CD4-positive, alpha-beta T cell (primary cell): ENCODE results near the gene COA7. TPM values are rescaled to one million over a fixed set of nuclear protein-coding genes. Genes with fewer than 3 reads are reported as not detected.

Experiments used
- ATAC-seq: fragments of 200-7000 bp; cut with Tn5 transposase; one replicate; pipeline ENCODE4 v1.10.0; 2022; ENCODE audit warnings: mild to moderate bottlenecking; ENCODE audit not compliant: poor library complexity
- CTCF ChIA-PET: fragments of 350-600 bp; sonication (Branson Sonifier 250); formaldehyde crosslinking; loops from one replicate; lab custom pipeline; 2021; ENCODE audit warnings: antibody characterized with exemption, inconsistent platforms; lab: Charles Lee
- POLR2A ChIA-PET: fragments of 350-600 bp; sonication (Branson Sonifier 250); formaldehyde crosslinking; loops from one replicate; lab custom pipeline; 2021; ENCODE audit warnings: antibody characterized with exemption, inconsistent platforms; lab: Charles Lee
- DNase-seq, 14 experiments: peaks; one replicate each; pipeline ENCODE4 v3.0.0-alpha.2; 2013 to 2020; ENCODE audit warnings: mixed read lengths in 2 of 14
- H3K27ac ChIP-seq, 2 donors: one replicate each; pipeline versions ENCODE4 v1.5.1 to v1.7.0; 2013; ENCODE audit warnings: low read length in 2 of 2, low read depth in 1 of 2, mild to moderate bottlenecking in 1 of 2
- H3K27me3 ChIP-seq, 2 experiments: 1 replicate in 1 of 2; 2 replicates in 1 of 2; pipeline versions ENCODE4 v1.6.1 to v1.7.0; 2013; ENCODE audit warnings: low read length in 2 of 2, control low read depth in 1 of 2, mild to moderate bottlenecking in 1 of 2, moderate library complexity in 1 of 2; ENCODE audit not compliant: insufficient read depth in 2 of 2, control insufficient read depth in 1 of 2
- H3K36me3 ChIP-seq: one replicate; pipeline ENCODE4 v1.6.1; 2013; ENCODE audit warnings: low read length, control low read depth; ENCODE audit not compliant: insufficient read depth
- H3K4me1 ChIP-seq: one replicate; pipeline ENCODE4 v1.6.1; 2013; ENCODE audit warnings: low read length, control low read depth; ENCODE audit not compliant: insufficient read depth
- H3K4me3 ChIP-seq: one replicate; pipeline ENCODE4 v1.5.1; 2013; ENCODE audit warnings: mild to moderate bottlenecking, low read length, moderate library complexity
- H3K9me3 ChIP-seq, 2 experiments: 1 replicate in 1 of 2; 2 replicates in 1 of 2; pipeline versions ENCODE4 v1.6.1 to v1.7.0; 2013; ENCODE audit warnings: low read length in 2 of 2, mild to moderate bottlenecking in 2 of 2, control low read depth in 1 of 2, moderate library complexity in 1 of 2; ENCODE audit not compliant: control insufficient read depth in 1 of 2, insufficient read depth in 1 of 2
- H3K27ac Mint-ChIP-seq: one replicate; pipeline ENCODE4 v1.8.0; 2020; ENCODE audit warnings: mixed read lengths
- H3K27me3 Mint-ChIP-seq: one replicate; pipeline ENCODE4 v1.8.0; 2021; ENCODE audit warnings: mixed read lengths
- H3K36me3 Mint-ChIP-seq: one replicate; pipeline ENCODE4 v1.8.0; 2021; ENCODE audit warnings: low read depth, mixed read lengths
- H3K4me1 Mint-ChIP-seq: one replicate; pipeline ENCODE4 v1.8.0; 2021; ENCODE audit warnings: low read depth, mixed read lengths
- H3K4me3 Mint-ChIP-seq: one replicate; pipeline ENCODE4 v1.8.0; 2020; ENCODE audit warnings: mild to moderate bottlenecking, mixed read lengths
- H3K9me3 Mint-ChIP-seq: one replicate; pipeline ENCODE4 v1.8.0; 2020; ENCODE audit warnings: mixed read lengths
- intact Hi-C, 2 experiments: fragments of 100-400 bp; cut with DNase I in 1 of 2; cut with micrococcal nuclease in 1 of 2; formaldehyde crosslinking; loops; one replicate each; pipeline versions ENCODE4 v1.15.1 to v1.9.0; 2023 to 2025; cut with DNase I, micrococcal nuclease
- total RNA-seq, 174 experiments: library from RNA in 2 of 174; stranded (reverse) in 2 of 174; gene quantifications; one replicate each; pipeline ENCODE4 v1.2.3 and lab custom pipeline; 2021 to 2026
- TF ChIP-seq, protein P1 (sequence below): fragments of 200-600 bp; IDR thresholded peaks from one replicate; pipeline ENCODE4 v1.8.0; 2022; ENCODE audit warnings: antibody characterized with exemption, mild to moderate bottlenecking

Gene COA7
- total RNA-seq, 2 experiments from 2014 or later, result 0.99 to 1.1 TPM

DNA sequence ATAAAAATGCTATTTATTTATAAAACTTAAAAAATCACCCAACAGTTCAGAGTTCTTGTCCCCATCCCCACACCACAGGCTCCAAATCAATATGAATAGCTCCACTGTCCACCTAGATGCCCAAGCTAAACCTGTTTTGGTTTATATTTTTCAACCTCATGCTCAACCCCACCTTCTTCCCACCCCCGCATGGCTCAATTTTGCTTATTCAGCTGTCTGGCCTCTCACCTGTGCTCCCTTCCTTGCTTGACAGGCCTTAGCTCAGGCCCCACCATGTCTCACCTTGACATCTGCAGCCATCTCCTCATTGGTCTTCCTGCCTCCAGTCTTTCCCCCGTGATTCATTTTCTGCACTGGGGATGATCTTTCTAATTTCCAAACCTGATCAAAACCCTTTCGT is 17.8 kb downstream of the COA7 start:
- Histone ChIP-seq H3K36me3 (peaks cover 9% of the 10 kb centered on the region), H3K27me3 (no peaks in the 10 kb centered on the region), H3K27ac (no peak overlapping the region), H3K4me1 (no peaks in the 10 kb centered on the region), H3K9me3 (no peaks in the 10 kb centered on the region), H3K4me3 (no peak overlapping the region)
- ChIA-PET CTCF (interaction anchor here (0.8 kb wide), 1 partner anchor 11 kb away, joined by 3 read pairs; no protein-coding TSS in a partner anchor), POLR2A (interaction anchor here (1.0 kb wide), 1 partner anchor 126 kb away, joined by 4 read pairs; no protein-coding TSS in a partner anchor)
- no peaks in the 10 kb centered on the region for H3K9me3 Mint-ChIP-seq
- DNase-seq (no peak), ATAC-seq (no peak)
- H3K27me3 Mint-ChIP-seq, result no peaks in the 10 kb centered on the region
- intact Hi-C loops, result loop anchor here (10.0 kb wide), 2 partner anchors 206 to 276 kb away; partner anchors contain the start of genes ORC1 (in 1 of the 2) and PRPF38A (in 1 of the 2)
- peaks cover 2% of the 10 kb centered on the region for H3K4me1 Mint-ChIP-seq
- TF ChIP-seq, protein P1, sequence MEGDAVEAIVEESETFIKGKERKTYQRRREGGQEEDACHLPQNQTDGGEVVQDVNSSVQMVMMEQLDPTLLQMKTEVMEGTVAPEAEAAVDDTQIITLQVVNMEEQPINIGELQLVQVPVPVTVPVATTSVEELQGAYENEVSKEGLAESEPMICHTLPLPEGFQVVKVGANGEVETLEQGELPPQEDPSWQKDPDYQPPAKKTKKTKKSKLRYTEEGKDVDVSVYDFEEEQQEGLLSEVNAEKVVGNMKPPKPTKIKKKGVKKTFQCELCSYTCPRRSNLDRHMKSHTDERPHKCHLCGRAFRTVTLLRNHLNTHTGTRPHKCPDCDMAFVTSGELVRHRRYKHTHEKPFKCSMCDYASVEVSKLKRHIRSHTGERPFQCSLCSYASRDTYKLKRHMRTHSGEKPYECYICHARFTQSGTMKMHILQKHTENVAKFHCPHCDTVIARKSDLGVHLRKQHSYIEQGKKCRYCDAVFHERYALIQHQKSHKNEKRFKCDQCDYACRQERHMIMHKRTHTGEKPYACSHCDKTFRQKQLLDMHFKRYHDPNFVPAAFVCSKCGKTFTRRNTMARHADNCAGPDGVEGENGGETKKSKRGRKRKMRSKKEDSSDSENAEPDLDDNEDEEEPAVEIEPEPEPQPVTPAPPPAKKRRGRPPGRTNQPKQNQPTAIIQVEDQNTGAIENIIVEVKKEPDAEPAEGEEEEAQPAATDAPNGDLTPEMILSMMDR, result no peak
- H3K36me3 Mint-ChIP-seq, result peaks cover 28% of the 10 kb centered on the region
- peak overlapping the region; percentile 16 for H3K27ac Mint-ChIP-seq
- no peak overlapping the region for H3K4me3 Mint-ChIP-seq

DNA sequence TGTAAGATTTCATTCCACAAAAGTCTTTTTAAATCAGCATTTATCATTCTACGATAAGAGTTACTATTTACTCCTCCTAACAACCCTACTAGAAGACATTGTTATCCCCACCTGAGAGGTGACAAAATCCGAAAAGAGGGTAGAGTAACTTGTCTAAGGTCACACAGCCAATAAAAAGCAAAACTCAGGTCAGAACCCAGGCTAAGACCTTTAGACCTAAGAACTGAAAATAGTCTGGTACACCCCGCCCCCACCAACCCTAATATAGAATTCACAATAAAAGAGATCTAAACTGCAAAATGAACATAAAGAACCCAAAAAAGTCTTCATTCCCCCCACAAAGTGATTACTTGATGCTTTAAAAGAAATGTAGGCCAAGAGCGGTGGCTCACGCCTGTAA is 18.6 kb downstream of the COA7 start:
- Mint-ChIP-seq H3K27me3 (no peaks in the 10 kb centered on the region), H3K4me3 (no peak overlapping the region), H3K27ac (no peak overlapping the region), H3K9me3 (no peaks in the 10 kb centered on the region), H3K36me3 (peaks cover 32% of the 10 kb centered on the region), H3K4me1 (no peaks in the 10 kb centered on the region)
- intact Hi-C loops, result no loop called here
- Histone ChIP-seq H3K27ac (no peak overlapping the region), H3K9me3 (no peaks in the 10 kb centered on the region), H3K4me3 (no peak overlapping the region), H3K27me3 (no peaks in the 10 kb centered on the region), H3K36me3 (peaks cover 16% of the 10 kb centered on the region), H3K4me1 (peaks cover 4% of the 10 kb centered on the region)
- DNase-seq (no peak), ATAC-seq (no peak)
- TF ChIP-seq, protein P1, result no peak
- ChIA-PET POLR2A (no interaction called here), CTCF (interaction anchor here (0.7 kb wide), 1 partner anchor 13 kb away, joined by 3 read pairs; no protein-coding TSS in a partner anchor)

DNA sequence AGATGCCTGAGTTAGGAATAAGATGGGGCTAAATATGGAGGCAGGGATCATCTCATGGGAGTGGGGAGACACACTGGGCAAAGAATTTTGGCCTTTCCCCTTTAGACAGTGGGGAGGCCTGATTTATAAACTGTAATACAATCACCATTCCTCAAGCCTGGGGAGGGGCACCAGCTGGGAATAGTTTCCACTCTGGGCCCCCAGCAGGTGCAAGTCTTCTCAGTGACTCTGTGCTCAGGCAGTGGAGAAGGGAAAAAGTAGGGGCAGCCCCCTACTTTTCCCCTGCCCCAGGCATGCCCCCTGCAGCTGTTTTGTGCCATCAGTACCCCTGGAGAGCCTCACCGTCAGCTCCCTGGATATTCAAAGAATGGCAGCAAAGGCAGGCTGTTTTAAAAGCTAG is 19.1 kb downstream of the COA7 start:
- H3K4me1 Mint-ChIP-seq, result no peaks in the 10 kb centered on the region
- H3K27me3 ChIP-seq, result no peaks in the 10 kb centered on the region
- ATAC-seq, result no peak
- H3K36me3 ChIP-seq, result peaks cover 16% of the 10 kb centered on the region
- no peak overlapping the region for H3K27ac ChIP-seq
- intact Hi-C loops, result no loop called here
- TF ChIP-seq, protein P1, result no peak
- H3K9me3 ChIP-seq, result no peaks in the 10 kb centered on the region
- H3K4me3 Mint-ChIP-seq, result no peak overlapping the region
- CTCF ChIA-PET, result no interaction called here
- H3K27me3 Mint-ChIP-seq, result no peaks in the 10 kb centered on the region
- H3K27ac Mint-ChIP-seq, result no peak overlapping the region
- POLR2A ChIA-PET, result no interaction called here
- no peak overlapping the region for H3K4me3 ChIP-seq
- DNase-seq, result no peak
- peaks cover 33% of the 10 kb centered on the region for H3K36me3 Mint-ChIP-seq
- peaks cover 8% of the 10 kb centered on the region for H3K4me1 ChIP-seq
- H3K9me3 Mint-ChIP-seq, result no peaks in the 10 kb centered on the region
